C4-2B (cell line): ENCODE data around the gene LATS2.
A peak's percentile ranks its signal among the peaks of the same experiment; 100 is the strongest.

Experiments
- H3K27ac ChIP-seq: fragments of 450-650 bp; 2 replicates; pipeline ENCODE4 v1.5.1; 2017
- CTCF ChIP-seq: fragments of 450-650 bp; conservative IDR thresholded peaks from 2 replicates; pipeline ENCODE4 v1.5.1; 2017; ENCODE audit warnings: mild to moderate bottlenecking
- ZFX ChIP-seq: fragments of 450-650 bp; IDR thresholded peaks from 2 replicates; pipeline ENCODE4 v1.6.1; 2017

LATS2 gene

GRCh38 chr13:20990910-20991525 is 70.4 kb downstream of the LATS2 start:
- H3K27ac ChIP-seq, result no peak overlapping the region

GRCh38 chr13:20989656-20990321 is 71.6 kb downstream of the LATS2 start:
- TF ChIP-seq CTCF, result no peak
- no peak for TF ChIP-seq ZFX
- no peak overlapping the region for H3K27ac ChIP-seq

More at GRCh38 chr13:20990910-20991525, 70.4 kb downstream of the LATS2 start:
- TF ChIP-seq ZFX, result no peak; the same call in 1 of the 2 replicates
- no peak for TF ChIP-seq CTCF

- no peak for TF ChIP-seq ZFX
- no peak for TF ChIP-seq CTCF
- no peak overlapping the region for H3K27ac ChIP-seq
Observed at GRCh38 chr13:20988909-20989655, 72.3 kb downstream of the LATS2 start.

- H3K27ac ChIP-seq, result no peak overlapping the region
Observed at GRCh38 chr13:20988033-20988908, 73.1 kb downstream of the LATS2 start.

GRCh38 chr13:20987599-20987998 is 73.8 kb downstream of the LATS2 start:
- no peak overlapping the region for H3K27ac ChIP-seq
- TF ChIP-seq CTCF, result no peak
- peak; percentile 19; the same call in 1 of the 2 replicates for TF ChIP-seq ZFX

More at GRCh38 chr13:20988033-20988908, 73.1 kb downstream of the LATS2 start:
- TF ChIP-seq CTCF, result no peak

- no peak for TF ChIP-seq ZFX
- TF ChIP-seq CTCF, result no peak
- no peak overlapping the region for H3K27ac ChIP-seq
Observed at GRCh38 chr13:20984879-20985278, 76.5 kb downstream of the LATS2 start.
